ENCODE results near the gene GLP1R. TPM values are rescaled to one million over a fixed set of nuclear protein-coding genes. Genes with fewer than 3 reads are reported as not detected.
A peak's percentile ranks its signal among the peaks of the same experiment; 100 is the strongest.

Gene GLP1R
- total RNA-seq, 1 experiment from 2014 or later, result 1.8 TPM

- peak; percentile 80 for DNase-seq (ENCODE audit: low spot score)
- Mint-ChIP-seq H3K4me3 (no peak overlapping the region), H3K4me1 (peaks cover 8% of the 10 kb centered on the region), H3K27me3 (ENCODE audit: low read depth) (peaks cover 17% of the 10 kb centered on the region), H3K27ac (no peak overlapping the region), H3K36me3 (no peaks in the 10 kb centered on the region), H3K9me3 (no peaks in the 10 kb centered on the region)
- peak; percentile 99 for ATAC-seq
- ChIA-PET CTCF (interaction anchor here (0.6 to 4.5 kb wide), 17 partner anchors 9 to 239 kb away, joined by 3 to 41 read pairs (median 7); partner anchors contain the start of genes GLP1R and SAYSD1), POLR2A (no interaction called here)
- TF ChIP-seq, protein P1, sequence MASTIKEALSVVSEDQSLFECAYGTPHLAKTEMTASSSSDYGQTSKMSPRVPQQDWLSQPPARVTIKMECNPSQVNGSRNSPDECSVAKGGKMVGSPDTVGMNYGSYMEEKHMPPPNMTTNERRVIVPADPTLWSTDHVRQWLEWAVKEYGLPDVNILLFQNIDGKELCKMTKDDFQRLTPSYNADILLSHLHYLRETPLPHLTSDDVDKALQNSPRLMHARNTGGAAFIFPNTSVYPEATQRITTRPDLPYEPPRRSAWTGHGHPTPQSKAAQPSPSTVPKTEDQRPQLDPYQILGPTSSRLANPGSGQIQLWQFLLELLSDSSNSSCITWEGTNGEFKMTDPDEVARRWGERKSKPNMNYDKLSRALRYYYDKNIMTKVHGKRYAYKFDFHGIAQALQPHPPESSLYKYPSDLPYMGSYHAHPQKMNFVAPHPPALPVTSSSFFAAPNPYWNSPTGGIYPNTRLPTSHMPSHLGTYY (CRISPR knock-in tag; IDR thresholded peaks at IDR 0.05), result no peak
- TF ChIP-seq ZNF532 (CRISPR knock-in tag; IDR thresholded peaks at IDR 0.05; ENCODE audit: borderline replicate concordance), result no peak
- TF ChIP-seq JUN (CRISPR knock-in tag; IDR thresholded peaks at IDR 0.05), result no peak
- no peak for TF ChIP-seq ATF3 (CRISPR knock-in tag; conservative IDR thresholded peaks at IDR 0.05)
- TF ChIP-seq, protein P2, sequence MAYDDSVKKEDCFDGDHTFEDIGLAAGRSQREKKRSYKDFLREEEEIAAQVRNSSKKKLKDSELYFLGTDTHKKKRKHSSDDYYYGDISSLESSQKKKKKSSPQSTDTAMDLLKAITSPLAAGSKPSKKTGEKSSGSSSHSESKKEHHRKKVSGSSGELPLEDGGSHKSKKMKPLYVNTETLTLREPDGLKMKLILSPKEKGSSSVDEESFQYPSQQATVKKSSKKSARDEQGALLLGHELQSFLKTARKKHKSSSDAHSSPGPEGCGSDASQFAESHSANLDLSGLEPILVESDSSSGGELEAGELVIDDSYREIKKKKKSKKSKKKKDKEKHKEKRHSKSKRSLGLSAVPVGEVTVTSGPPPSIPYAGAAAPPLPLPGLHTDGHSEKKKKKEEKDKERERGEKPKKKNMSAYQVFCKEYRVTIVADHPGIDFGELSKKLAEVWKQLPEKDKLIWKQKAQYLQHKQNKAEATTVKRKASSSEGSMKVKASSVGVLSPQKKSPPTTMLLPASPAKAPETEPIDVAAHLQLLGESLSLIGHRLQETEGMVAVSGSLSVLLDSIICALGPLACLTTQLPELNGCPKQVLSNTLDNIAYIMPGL (CRISPR knock-in tag; IDR thresholded peaks at IDR 0.05), result 0 out of 2 replicates have a peak, but pooled peaks have one; percentile 28
- no peak for TF ChIP-seq FOXK1 (CRISPR knock-in tag; IDR thresholded peaks at IDR 0.05)
- TF ChIP-seq NFATC4 (CRISPR knock-in tag; IDR thresholded peaks at IDR 0.05), result no peak
- TF ChIP-seq, protein P3, sequence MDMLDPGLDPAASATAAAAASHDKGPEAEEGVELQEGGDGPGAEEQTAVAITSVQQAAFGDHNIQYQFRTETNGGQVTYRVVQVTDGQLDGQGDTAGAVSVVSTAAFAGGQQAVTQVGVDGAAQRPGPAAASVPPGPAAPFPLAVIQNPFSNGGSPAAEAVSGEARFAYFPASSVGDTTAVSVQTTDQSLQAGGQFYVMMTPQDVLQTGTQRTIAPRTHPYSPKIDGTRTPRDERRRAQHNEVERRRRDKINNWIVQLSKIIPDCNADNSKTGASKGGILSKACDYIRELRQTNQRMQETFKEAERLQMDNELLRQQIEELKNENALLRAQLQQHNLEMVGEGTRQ (CRISPR knock-in tag; IDR thresholded peaks at IDR 0.05), result no peak
- peak; percentile 92 for TF ChIP-seq CTCF (IDR thresholded peaks at IDR 0.05)
- no peak for TF ChIP-seq ZNF416 (CRISPR knock-in tag; IDR thresholded peaks at IDR 0.05)
- no peak for TF ChIP-seq ETV6 (CRISPR knock-in tag; IDR thresholded peaks at IDR 0.05)
- TF ChIP-seq PRDM15 (CRISPR knock-in tag; IDR thresholded peaks at IDR 0.05), result no peak
- TF ChIP-seq ZNF138 (CRISPR knock-in tag; conservative IDR thresholded peaks at IDR 0.05), result no peak
- no peak for TF ChIP-seq ZNF671 (CRISPR knock-in tag; IDR thresholded peaks at IDR 0.05)
- no peak for TF ChIP-seq GABPB1 (CRISPR knock-in tag; IDR thresholded peaks at IDR 0.05)
- TF ChIP-seq KAT7 (CRISPR knock-in tag; IDR thresholded peaks at IDR 0.05; ENCODE audit: borderline replicate concordance), result no peak
- TF ChIP-seq ZNF219 (CRISPR knock-in tag; IDR thresholded peaks at IDR 0.05; ENCODE audit: borderline replicate concordance), result no peak
- TF ChIP-seq, protein P4, sequence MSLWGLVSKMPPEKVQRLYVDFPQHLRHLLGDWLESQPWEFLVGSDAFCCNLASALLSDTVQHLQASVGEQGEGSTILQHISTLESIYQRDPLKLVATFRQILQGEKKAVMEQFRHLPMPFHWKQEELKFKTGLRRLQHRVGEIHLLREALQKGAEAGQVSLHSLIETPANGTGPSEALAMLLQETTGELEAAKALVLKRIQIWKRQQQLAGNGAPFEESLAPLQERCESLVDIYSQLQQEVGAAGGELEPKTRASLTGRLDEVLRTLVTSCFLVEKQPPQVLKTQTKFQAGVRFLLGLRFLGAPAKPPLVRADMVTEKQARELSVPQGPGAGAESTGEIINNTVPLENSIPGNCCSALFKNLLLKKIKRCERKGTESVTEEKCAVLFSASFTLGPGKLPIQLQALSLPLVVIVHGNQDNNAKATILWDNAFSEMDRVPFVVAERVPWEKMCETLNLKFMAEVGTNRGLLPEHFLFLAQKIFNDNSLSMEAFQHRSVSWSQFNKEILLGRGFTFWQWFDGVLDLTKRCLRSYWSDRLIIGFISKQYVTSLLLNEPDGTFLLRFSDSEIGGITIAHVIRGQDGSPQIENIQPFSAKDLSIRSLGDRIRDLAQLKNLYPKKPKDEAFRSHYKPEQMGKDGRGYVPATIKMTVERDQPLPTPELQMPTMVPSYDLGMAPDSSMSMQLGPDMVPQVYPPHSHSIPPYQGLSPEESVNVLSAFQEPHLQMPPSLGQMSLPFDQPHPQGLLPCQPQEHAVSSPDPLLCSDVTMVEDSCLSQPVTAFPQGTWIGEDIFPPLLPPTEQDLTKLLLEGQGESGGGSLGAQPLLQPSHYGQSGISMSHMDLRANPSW (CRISPR knock-in tag; conservative IDR thresholded peaks at IDR 0.05; ENCODE audit: low read depth), result no peak
These were observed 19.2 kb upstream of the GLP1R start for GRCh38 chr6:39029156-39030011.

All from WTC11 (cell line).